KMS-11 (cell line): ENCODE measurements around the gene XRCC5.

Source experiments
- H2AFZ ChIP-seq: fragments of 200-600 bp; sonication (generic); 2 replicates; pipeline ENCODE4 v1.6.1; 2016; ENCODE audit warnings: antibody characterized with exemption, mixed run types, low read depth
- H3K27ac ChIP-seq: fragments of 200-600 bp; sonication (generic); 2 replicates; pipeline ENCODE4 v1.6.1; 2016; ENCODE audit warnings: mild to moderate bottlenecking, mixed run types
- H3K27me3 ChIP-seq: fragments of 200-600 bp; sonication (generic); 2 replicates; pipeline ENCODE4 v1.6.1; 2017; ENCODE audit warnings: mild to moderate bottlenecking, low read depth, mixed run types, moderate library complexity; ENCODE audit not compliant: insufficient read depth
- H3K36me3 ChIP-seq: fragments of 200-600 bp; sonication (generic); 2 replicates; pipeline ENCODE4 v1.6.1; 2017; ENCODE audit warnings: mild to moderate bottlenecking, mixed run types; ENCODE audit not compliant: insufficient read depth
- H3K4me1 ChIP-seq: fragments of 200-600 bp; sonication (generic); 2 replicates; pipeline ENCODE4 v1.6.1; 2016; ENCODE audit warnings: mild to moderate bottlenecking, low read depth, mixed run types; ENCODE audit not compliant: poor library complexity, severe bottlenecking
- H3K4me2 ChIP-seq: fragments of 200-600 bp; sonication (generic); 2 replicates; pipeline ENCODE4 v1.7.0; 2016; ENCODE audit warnings: mild to moderate bottlenecking, mixed run types
- H3K4me3 ChIP-seq: fragments of 200-600 bp; sonication (generic); IDR thresholded peaks from 2 replicates; pipeline ENCODE4 v1.6.1; 2017; ENCODE audit warnings: low read depth, low read length, mixed read lengths; ENCODE audit not compliant: insufficient read depth
- H3K79me2 ChIP-seq: fragments of 200-600 bp; sonication (generic); 2 replicates; pipeline ENCODE4 v1.6.1; 2016; ENCODE audit warnings: low read depth, mixed run types; ENCODE audit not compliant: insufficient read depth
- H3K9ac ChIP-seq: fragments of 200-600 bp; sonication (generic); 2 replicates; pipeline ENCODE4 v1.6.1; 2016; ENCODE audit warnings: mild to moderate bottlenecking, mixed run types
- H4K20me1 ChIP-seq: fragments of 200-600 bp; sonication (generic); 2 replicates; pipeline ENCODE4 v1.6.1; 2016; ENCODE audit warnings: mild to moderate bottlenecking, mixed run types; ENCODE audit not compliant: insufficient read depth
- CTCF ChIP-seq: fragments of 200-600 bp; sonication (generic); conservative IDR thresholded peaks from 2 replicates; pipeline ENCODE4 v1.6.1; 2017; ENCODE audit warnings: low read depth, mild to moderate bottlenecking, antibody characterized with exemption, low read length, moderate library complexity, mixed read lengths

XRCC5 gene

DNA sequence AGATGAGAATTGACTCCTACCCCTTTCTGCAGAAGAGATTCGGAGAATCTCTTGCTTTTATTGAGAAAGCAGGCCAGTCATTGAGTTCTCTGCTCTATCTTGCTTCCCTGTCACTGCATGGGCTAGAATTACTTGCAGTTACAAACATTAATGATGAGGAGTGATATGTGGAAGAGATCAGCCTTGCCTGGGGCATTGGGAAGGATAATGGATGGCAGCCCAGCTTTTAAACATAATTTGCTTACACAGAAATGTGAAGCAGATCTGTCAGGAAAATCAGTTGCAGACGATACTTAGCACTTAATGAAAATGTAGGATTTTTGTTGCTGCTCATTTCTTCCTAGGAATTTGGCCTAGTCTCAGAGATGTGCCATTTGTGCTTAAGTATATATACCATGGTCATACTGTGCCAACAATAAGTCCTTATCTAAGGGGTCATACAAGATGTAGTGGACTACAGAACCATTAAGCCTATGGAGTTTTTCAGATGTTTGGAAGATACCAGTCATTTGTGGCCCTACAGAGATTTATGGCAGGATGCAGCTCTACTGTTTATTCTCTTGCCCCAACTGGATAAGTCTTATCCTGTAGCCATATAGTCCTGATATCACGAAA is 92.7 kb downstream of the XRCC5 start:
- Histone ChIP-seq H2AFZ (no peak overlapping the region), H3K36me3 (peaks cover 9% of the 10 kb centered on the region), H3K79me2 (no peaks in the 10 kb centered on the region), H3K27me3 (no peaks in the 10 kb centered on the region), H4K20me1 (no peaks in the 10 kb centered on the region), H3K4me3 (no peak overlapping the region), H3K9ac (no peak overlapping the region), H3K27ac (no peak overlapping the region), H3K4me1 (peaks cover 19% of the 10 kb centered on the region), H3K4me2 (no peak overlapping the region)
- no peak for TF ChIP-seq CTCF

DNA sequence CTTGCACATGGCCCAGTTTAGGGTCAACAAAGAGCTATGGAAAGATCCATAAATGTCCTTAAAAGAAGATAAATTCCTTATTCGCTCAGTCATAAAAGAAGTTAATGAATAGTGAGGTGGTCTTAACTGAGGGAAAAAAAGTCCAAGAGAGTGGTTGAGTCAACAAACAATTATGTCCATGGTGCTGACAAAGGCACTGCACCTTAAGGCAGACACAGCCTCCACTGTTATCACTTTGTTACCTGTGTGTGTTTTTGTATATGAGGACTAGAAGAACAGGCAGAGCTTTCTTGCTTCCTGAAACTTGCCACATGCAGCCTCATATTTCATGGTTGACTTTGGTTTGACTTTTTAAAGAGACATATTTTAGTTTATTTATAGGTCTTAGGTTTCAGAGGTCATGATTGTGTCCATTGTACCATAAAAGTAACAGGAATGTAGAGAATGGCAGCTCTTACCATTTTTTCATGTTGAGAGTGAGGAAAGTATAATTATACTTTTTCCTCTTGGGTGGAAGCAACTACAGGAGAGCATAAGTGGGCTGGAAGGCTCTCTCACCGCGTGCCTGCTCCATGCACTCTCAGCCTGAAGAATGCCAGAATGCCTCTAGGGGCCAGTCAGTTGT is 93.6 kb downstream of the XRCC5 start:
- Histone ChIP-seq H3K27me3 (no peaks in the 10 kb centered on the region), H3K4me1 (peaks cover 19% of the 10 kb centered on the region), H3K36me3 (peaks cover 9% of the 10 kb centered on the region), H3K4me3 (no peak overlapping the region), H3K9ac (no peak overlapping the region), H4K20me1 (no peaks in the 10 kb centered on the region), H3K27ac (no peak overlapping the region), H3K79me2 (no peaks in the 10 kb centered on the region), H3K4me2 (no peak overlapping the region), H2AFZ (no peak overlapping the region)
- no peak for TF ChIP-seq CTCF

GRCh38 chr2:216205486-216205885 is 96.3 kb downstream of the XRCC5 start:
- H3K27me3 ChIP-seq: no peaks in the 10 kb centered on the region
- no peaks in the 10 kb centered on the region for H3K79me2 ChIP-seq
- no peak overlapping the region for H3K4me2 ChIP-seq
- H3K4me1 ChIP-seq: peaks cover 45% of the 10 kb centered on the region
- no peaks in the 10 kb centered on the region for H4K20me1 ChIP-seq
- TF ChIP-seq CTCF: no peak
- H3K4me3 ChIP-seq: no peak overlapping the region
- no peak overlapping the region for H2AFZ ChIP-seq
- no peak overlapping the region for H3K9ac ChIP-seq
- no peaks in the 10 kb centered on the region; the same call in 1 of the 2 replicates for H3K36me3 ChIP-seq
- H3K27ac ChIP-seq: no peak overlapping the region

- no peaks in the 10 kb centered on the region for H3K79me2 ChIP-seq
- no peak overlapping the region for H3K4me3 ChIP-seq
- no peak overlapping the region for H3K9ac ChIP-seq
- no peak overlapping the region for H3K4me2 ChIP-seq
- H4K20me1 ChIP-seq: no peaks in the 10 kb centered on the region
- TF ChIP-seq CTCF: no peak
- peaks cover 48% of the 10 kb centered on the region for H3K4me1 ChIP-seq
- no peaks in the 10 kb centered on the region; the same call in 1 of the 2 replicates for H3K36me3 ChIP-seq
- H2AFZ ChIP-seq: no peak overlapping the region
- H3K27ac ChIP-seq: peak overlapping the region; percentile 8; the same call in 1 of the 2 replicates
- no peaks in the 10 kb centered on the region for H3K27me3 ChIP-seq
Observed at GRCh38 chr2:216206041-216206703, 97.0 kb downstream of the XRCC5 start.
